ENCODE results near the gene KLKB1. TPM values are rescaled to one million over a fixed set of nuclear protein-coding genes. Genes with fewer than 3 reads are reported as not detected.

KLKB1 gene
- total RNA-seq, 1 donor from 2014 or later: 0.29 TPM

GRCh38 chr4:186300659-186301390 lies 73.5 kb downstream of the KLKB1 start:
- Mint-ChIP-seq H3K4me3 (ENCODE audit: unreplicated experiment) (no peak overlapping the region), H3K27ac (ENCODE audit: unreplicated experiment) (no peak overlapping the region), H3K27me3 (ENCODE audit: unreplicated experiment) (peaks cover 3% of the 10 kb centered on the region), H3K4me1 (ENCODE audit: low read depth, unreplicated experiment) (peaks cover 3% of the 10 kb centered on the region), H3K9me3 (ENCODE audit: unreplicated experiment) (peaks cover 2% of the 10 kb centered on the region), H3K36me3 (ENCODE audit: unreplicated experiment) (no peaks in the 10 kb centered on the region)
- TF ChIP-seq CTCF (IDR thresholded peaks at IDR 0.05; ENCODE audit: partially characterized antibody, unreplicated experiment): no peak
- no peak for DNase-seq

GRCh38 chr4:186304216-186304615 lies 76.9 kb downstream of the KLKB1 start:
- peak overlapping the region; percentile 8 for H3K27ac Mint-ChIP-seq (ENCODE audit: unreplicated experiment)
- H3K36me3 Mint-ChIP-seq (ENCODE audit: unreplicated experiment): peaks cover 4% of the 10 kb centered on the region
- H3K9me3 Mint-ChIP-seq (ENCODE audit: unreplicated experiment): no peaks in the 10 kb centered on the region
- DNase-seq: no peak
- no peak overlapping the region for H3K4me3 Mint-ChIP-seq (ENCODE audit: unreplicated experiment)
- no peak for TF ChIP-seq CTCF (IDR thresholded peaks at IDR 0.05; ENCODE audit: partially characterized antibody, unreplicated experiment)
- H3K4me1 Mint-ChIP-seq (ENCODE audit: low read depth, unreplicated experiment): no peaks in the 10 kb centered on the region
- peaks cover 1% of the 10 kb centered on the region for H3K27me3 Mint-ChIP-seq (ENCODE audit: unreplicated experiment)

- H3K4me3 Mint-ChIP-seq (ENCODE audit: unreplicated experiment): no peak overlapping the region
- H3K4me1 Mint-ChIP-seq (ENCODE audit: low read depth, unreplicated experiment): no peaks in the 10 kb centered on the region
- peaks cover 4% of the 10 kb centered on the region for H3K36me3 Mint-ChIP-seq (ENCODE audit: unreplicated experiment)
- no peak overlapping the region for H3K27ac Mint-ChIP-seq (ENCODE audit: unreplicated experiment)
- peaks cover 1% of the 10 kb centered on the region for H3K27me3 Mint-ChIP-seq (ENCODE audit: unreplicated experiment)
- TF ChIP-seq CTCF (IDR thresholded peaks at IDR 0.05; ENCODE audit: partially characterized antibody, unreplicated experiment): no peak
- H3K9me3 Mint-ChIP-seq (ENCODE audit: unreplicated experiment): no peaks in the 10 kb centered on the region
- DNase-seq: no peak
These were observed 77.7 kb downstream of the KLKB1 start for GRCh38 chr4:186304866-186305505.

- DNase-seq: no peak
- H3K4me3 Mint-ChIP-seq (ENCODE audit: unreplicated experiment): no peak overlapping the region
- H3K27ac Mint-ChIP-seq (ENCODE audit: unreplicated experiment): no peak overlapping the region
- peaks cover 1% of the 10 kb centered on the region for H3K27me3 Mint-ChIP-seq (ENCODE audit: unreplicated experiment)
- no peaks in the 10 kb centered on the region for H3K9me3 Mint-ChIP-seq (ENCODE audit: unreplicated experiment)
- peaks cover 4% of the 10 kb centered on the region for H3K36me3 Mint-ChIP-seq (ENCODE audit: unreplicated experiment)
- no peaks in the 10 kb centered on the region for H3K4me1 Mint-ChIP-seq (ENCODE audit: low read depth, unreplicated experiment)
- TF ChIP-seq CTCF (IDR thresholded peaks at IDR 0.05; ENCODE audit: partially characterized antibody, unreplicated experiment): no peak
These were observed 80.2 kb downstream of the KLKB1 start for GRCh38 chr4:186307497-186307896.

- Mint-ChIP-seq H3K4me3 (ENCODE audit: unreplicated experiment) (no peak overlapping the region), H3K4me1 (ENCODE audit: low read depth, unreplicated experiment) (no peaks in the 10 kb centered on the region)
These were observed 80.6 kb downstream of the KLKB1 start for GRCh38 chr4:186307916-186308315.

More at GRCh38 chr4:186307916-186308315, 80.6 kb downstream of the KLKB1 start:
- no peak for DNase-seq
- TF ChIP-seq CTCF (IDR thresholded peaks at IDR 0.05; ENCODE audit: partially characterized antibody, unreplicated experiment): no peak
- no peak overlapping the region for H3K27ac Mint-ChIP-seq (ENCODE audit: unreplicated experiment)
- peaks cover 1% of the 10 kb centered on the region for H3K27me3 Mint-ChIP-seq (ENCODE audit: unreplicated experiment)
- H3K36me3 Mint-ChIP-seq (ENCODE audit: unreplicated experiment): peaks cover 4% of the 10 kb centered on the region
- H3K9me3 Mint-ChIP-seq (ENCODE audit: unreplicated experiment): no peaks in the 10 kb centered on the region
